Common myeloid progenitor, CD34-positive (primary cell): ENCODE results near the gene STATH.
"Not testable (repeated sequence)": the region's sequence is repeated elsewhere in the genome, so short reads cannot be mapped to it uniquely, and the experiment has no call there.

Experiments
- CTCF ChIA-PET: fragments of 350-600 bp; sonication (Branson Sonifier 250); formaldehyde crosslinking; loops from one replicate; lab custom pipeline; 2021; ENCODE audit warnings: antibody characterized with exemption; lab: Charles Lee
- POLR2A ChIA-PET: fragments of 350-600 bp; sonication (Branson Sonifier 250); formaldehyde crosslinking; loops from one replicate; lab custom pipeline; 2021; ENCODE audit warnings: antibody characterized with exemption; lab: Charles Lee
- DNase-seq, 3 donors: peaks; one replicate each; pipeline versions ENCODE4 v3.0.0 to v3.0.0-alpha.2; 2013
- H3K27ac ChIP-seq, 2 experiments: 1 replicate in 1 of 2; 2 replicates in 1 of 2; pipeline ENCODE4 v1.7.0; 2013; ENCODE audit warnings: inconsistent platforms in 2 of 2, low read length in 2 of 2, mild to moderate bottlenecking in 2 of 2, low read depth in 1 of 2, moderate library complexity in 1 of 2; ENCODE audit not compliant: severe bottlenecking in 2 of 2, insufficient read depth in 1 of 2, poor library complexity in 1 of 2
- H3K27me3 ChIP-seq, 5 experiments: replicated peaks in 2 of 5; 1 replicate in 3 of 5; 2 replicates in 2 of 5; pipeline versions ENCODE4 v1.6.1 to v1.7.0; 2013; ENCODE audit warnings: low read length in 4 of 5, mild to moderate bottlenecking in 2 of 5, moderate library complexity in 2 of 5, inconsistent platforms in 1 of 5; ENCODE audit not compliant: insufficient read depth in 5 of 5, control insufficient read depth in 4 of 5
- H3K36me3 ChIP-seq, 4 experiments: 1 replicate in 2 of 4; 2 replicates in 2 of 4; pipeline versions ENCODE4 v1.6.1 to v1.7.0; 2013; ENCODE audit warnings: low read length in 3 of 4, control low read depth in 1 of 4, mild to moderate bottlenecking in 1 of 4; ENCODE audit not compliant: control insufficient read depth in 4 of 4, insufficient read depth in 4 of 4
- H3K4me1 ChIP-seq, 4 experiments: 1 replicate in 3 of 4; 2 replicates in 1 of 4; pipeline versions ENCODE4 v1.6.1 to v1.7.1; 2013; ENCODE audit warnings: low read length in 3 of 4, mild to moderate bottlenecking in 3 of 4, control low read depth in 1 of 4, inconsistent platforms in 1 of 4, moderate library complexity in 1 of 4; ENCODE audit not compliant: control insufficient read depth in 4 of 4, insufficient read depth in 4 of 4; ENCODE audit errors: control extremely low read depth in 1 of 4
- H3K4me3 ChIP-seq, 7 experiments: 1 replicate in 4 of 7; 2 replicates in 3 of 7; pipeline versions ENCODE4 v1.5.1 to v1.7.0; 2013; ENCODE audit warnings: mild to moderate bottlenecking in 7 of 7, low read length in 6 of 7, moderate library complexity in 6 of 7, inconsistent platforms in 2 of 7, low read depth in 2 of 7, control low read depth in 1 of 7; ENCODE audit not compliant: insufficient read depth in 4 of 7, control insufficient read depth in 1 of 7; ENCODE audit errors: extremely low read depth in 1 of 7
- H3K9me3 ChIP-seq, 5 experiments: 1 replicate in 4 of 5; 2 replicates in 1 of 5; pipeline versions ENCODE4 v1.6.1 to v1.7.1; 2013; ENCODE audit warnings: low read length in 4 of 5, mild to moderate bottlenecking in 2 of 5, inconsistent platforms in 1 of 5, low read depth in 1 of 5, moderate library complexity in 1 of 5; ENCODE audit not compliant: control insufficient read depth in 4 of 5, insufficient read depth in 2 of 5; ENCODE audit errors: control extremely low read depth in 1 of 5
- WGBS: methylation state at CpG from one replicate; pipeline ENCODE4 v1.1.5; 2013; ENCODE audit not compliant: insufficient coverage; 5-methylcytosine and 5-hydroxymethylcytosine counted together

The STATH gene

DNA sequence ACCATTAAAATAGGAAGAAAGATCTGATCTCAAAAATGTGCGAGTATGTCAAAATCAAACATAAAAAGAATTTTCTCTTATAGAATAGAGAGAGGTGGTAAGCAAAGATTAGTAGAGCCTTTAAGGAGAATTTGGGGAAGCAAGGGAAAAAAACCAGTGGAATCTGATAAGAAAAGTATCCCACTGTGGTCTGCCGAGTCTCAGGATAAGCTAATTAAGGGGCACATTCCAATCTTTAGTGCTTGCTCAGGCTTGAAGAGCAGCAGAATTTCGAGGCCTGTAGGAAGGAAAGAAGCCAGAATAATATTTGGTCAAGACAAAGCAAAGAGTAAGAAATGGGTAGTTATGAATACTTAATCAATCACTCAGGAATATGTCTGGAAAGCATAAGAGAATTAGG lies 13.0 kb downstream of the STATH start:
- H3K4me1 ChIP-seq = no peaks in the 10 kb centered on the region
- no peak overlapping the region for H3K4me3 ChIP-seq
- ChIA-PET CTCF (no interaction called here), POLR2A (no interaction called here)
- 69% methylated on average over 2 of the region's 3 CpGs for WGBS
- no peaks in the 10 kb centered on the region for H3K27me3 ChIP-seq
- no peak for DNase-seq
- no peaks in the 10 kb centered on the region for H3K36me3 ChIP-seq
- H3K9me3 ChIP-seq = no peaks in the 10 kb centered on the region
- no peak overlapping the region for H3K27ac ChIP-seq

DNA sequence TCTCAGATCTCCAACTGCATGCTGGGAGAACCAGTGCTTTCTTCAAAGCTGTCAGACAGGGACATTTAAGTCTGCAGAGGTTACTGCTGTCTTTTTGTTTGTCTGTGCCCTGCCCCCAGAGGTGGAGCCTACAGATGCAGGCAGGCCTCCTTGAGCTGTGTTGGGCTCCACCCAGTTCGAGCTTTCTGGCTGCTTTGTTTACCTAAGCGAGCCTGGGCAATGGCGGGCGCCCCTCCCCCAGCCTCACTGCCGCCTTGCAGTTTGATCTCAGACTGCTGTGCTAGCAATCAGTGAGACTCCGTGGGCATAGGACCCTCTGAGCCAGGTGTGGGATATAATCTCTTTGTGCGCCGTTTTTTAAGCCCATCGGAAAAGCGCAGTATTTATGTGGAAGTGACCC lies 23.2 kb downstream of the STATH start:
- CTCF ChIA-PET = not testable (repeated sequence)

DNA sequence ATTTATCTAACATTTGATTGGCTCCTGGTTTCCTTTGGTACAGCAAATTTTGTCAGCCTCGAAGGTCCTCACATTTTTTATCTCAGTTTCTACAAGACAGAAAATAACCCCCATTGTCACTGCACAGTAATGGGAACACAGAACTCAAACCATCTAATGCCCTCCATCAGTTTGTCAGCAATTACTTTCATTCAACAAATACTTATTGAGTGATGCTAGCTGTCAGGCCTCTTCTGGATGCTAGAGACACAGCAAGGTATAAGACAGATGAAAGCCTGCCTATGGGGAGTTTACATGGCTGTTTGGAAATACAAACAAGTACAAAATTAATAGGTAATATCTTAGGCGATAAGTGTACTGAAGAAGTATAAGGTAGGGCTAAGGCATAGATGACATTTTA lies 27.5 kb downstream of the STATH start:
- WGBS = 96% methylated on average over 2 of the region's 2 CpGs
- Histone ChIP-seq H3K27ac (no peak overlapping the region), H3K4me3 (no peak overlapping the region), H3K9me3 (no peaks in the 10 kb centered on the region), H3K36me3 (no peaks in the 10 kb centered on the region), H3K27me3 (no peaks in the 10 kb centered on the region), H3K4me1 (no peaks in the 10 kb centered on the region)
- DNase-seq = no peak
- ChIA-PET CTCF (no interaction called here), POLR2A (no interaction called here)

More for the DNA sequence above, 23.2 kb downstream of the STATH start:
- H3K4me3 ChIP-seq, H3K4me1 ChIP-seq, DNase-seq, H3K27me3 ChIP-seq, H3K36me3 ChIP-seq, H3K27ac ChIP-seq, H3K9me3 ChIP-seq, POLR2A ChIA-PET: not testable (repeated sequence)
- 100% methylated on average over 4 of the region's 10 CpGs for WGBS

DNA sequence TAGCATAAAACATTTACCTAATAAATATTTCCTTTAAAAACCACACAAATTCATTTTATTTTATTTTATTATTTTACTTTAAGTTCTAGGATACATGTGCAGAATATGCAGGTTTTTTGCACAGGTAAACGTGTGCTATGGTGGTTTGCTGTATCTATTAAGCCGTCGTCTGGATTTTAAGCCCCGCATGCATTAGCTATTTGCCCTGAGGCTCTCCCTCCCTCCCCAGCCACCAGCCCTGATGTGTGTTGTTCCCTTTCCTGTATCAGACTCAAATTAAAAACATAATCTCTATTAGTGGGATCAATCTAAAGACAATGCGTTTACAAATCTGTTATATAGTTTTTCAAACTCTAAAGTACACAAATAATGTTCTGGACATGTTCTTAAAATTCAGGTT lies 31.2 kb downstream of the STATH start:
- 93% methylated on average over 3 of the region's 5 CpGs for WGBS
- no peak for DNase-seq
- CTCF ChIA-PET = no interaction called here
- no peaks in the 10 kb centered on the region for H3K9me3 ChIP-seq
- no peak overlapping the region for H3K4me3 ChIP-seq
- no peaks in the 10 kb centered on the region for H3K36me3 ChIP-seq
- H3K4me1 ChIP-seq = no peaks in the 10 kb centered on the region
- no peak overlapping the region for H3K27ac ChIP-seq
- POLR2A ChIA-PET = no interaction called here
- H3K27me3 ChIP-seq = no peaks in the 10 kb centered on the region

DNA sequence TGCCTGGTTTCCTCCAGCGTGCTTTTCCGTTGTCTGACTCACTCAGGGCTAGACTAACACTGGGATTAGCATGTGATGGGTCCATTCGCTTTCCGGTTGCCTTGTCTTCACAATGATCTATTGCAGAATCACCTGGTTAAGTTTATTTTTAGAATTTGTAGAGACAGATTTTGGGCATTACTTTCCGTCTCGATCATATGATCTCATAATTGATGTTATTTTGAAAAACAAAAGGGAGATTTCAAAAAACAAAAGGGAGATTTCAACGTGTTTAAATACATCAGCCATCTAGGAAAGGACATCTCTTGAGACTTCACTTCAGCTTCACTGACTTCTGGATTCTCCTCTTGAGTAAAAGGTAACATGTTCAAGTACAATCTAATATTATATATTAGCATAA lies 32.4 kb downstream of the STATH start, which contains the start of gene HTN3:
HTN3 (plus strand) TSS at position 301 of the 400 bp plus-strand sequence. CDS start 2,282 bp downstream, outside the sequence.
- WGBS = 100% methylated on average over 3 of the region's 7 CpGs

DNA sequence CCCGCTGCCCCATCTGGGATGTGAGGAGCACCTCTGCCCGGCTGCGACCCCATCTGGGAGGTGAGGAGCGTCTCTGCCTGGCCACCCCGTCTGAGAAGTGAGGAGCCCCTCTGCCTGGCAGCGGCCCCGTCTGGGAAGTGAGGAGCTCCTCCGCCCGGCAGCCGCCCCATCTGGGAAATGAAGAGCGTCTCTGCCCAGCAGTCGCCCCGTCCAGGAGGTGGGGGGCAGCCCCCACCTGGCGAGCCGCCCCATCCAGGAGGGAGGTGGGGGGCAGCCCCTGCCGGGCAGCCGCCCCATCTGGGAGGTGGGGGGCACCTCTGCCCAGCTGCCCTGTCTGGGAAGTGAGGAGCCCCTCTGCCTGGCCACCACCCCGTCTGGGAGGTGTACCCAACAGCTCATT lies 41.8 kb downstream of the STATH start:
- H3K4me1 ChIP-seq, H3K4me3 ChIP-seq, POLR2A ChIA-PET, CTCF ChIA-PET, H3K36me3 ChIP-seq, H3K27me3 ChIP-seq, DNase-seq, H3K9me3 ChIP-seq, H3K27ac ChIP-seq: not testable (repeated sequence)
- WGBS = 91% methylated on average over 17 of the region's 18 CpGs

More for the DNA sequence above, 32.4 kb downstream of the STATH start, which contains the start of gene HTN3:
- H3K36me3 ChIP-seq, H3K4me1 ChIP-seq, H3K27ac ChIP-seq, H3K4me3 ChIP-seq, H3K27me3 ChIP-seq, H3K9me3 ChIP-seq, CTCF ChIA-PET, POLR2A ChIA-PET, DNase-seq: not testable (repeated sequence)

DNA sequence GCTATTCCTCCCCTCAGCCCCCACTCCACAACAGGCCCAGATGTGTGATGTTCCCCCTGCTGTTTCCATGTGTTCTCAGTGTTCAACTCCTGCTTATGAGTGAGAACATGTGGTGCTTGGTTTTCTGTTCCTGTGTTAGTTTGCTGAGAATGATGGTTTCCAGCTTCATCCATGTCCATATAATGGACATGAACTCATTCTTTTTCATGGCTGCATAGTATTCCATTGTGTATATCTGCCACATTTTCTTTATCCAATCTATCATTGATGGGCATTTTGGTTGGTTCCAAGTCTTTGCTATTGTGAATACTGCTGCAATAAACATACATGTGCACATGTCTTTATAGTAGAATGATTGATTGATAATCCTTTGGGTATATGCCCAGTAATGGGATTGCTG lies 44.2 kb downstream of the STATH start:
- H3K9me3 ChIP-seq, CTCF ChIA-PET, POLR2A ChIA-PET, H3K4me3 ChIP-seq, H3K27ac ChIP-seq, DNase-seq, H3K27me3 ChIP-seq, H3K4me1 ChIP-seq, H3K36me3 ChIP-seq: not testable (repeated sequence)
